ENCODE measurements around the gene TMEM92.
"Not testable (repeated sequence)": the region's sequence is repeated elsewhere in the genome, so short reads cannot be mapped to it uniquely, and the experiment has no call there.

Gene TMEM92

DNA sequence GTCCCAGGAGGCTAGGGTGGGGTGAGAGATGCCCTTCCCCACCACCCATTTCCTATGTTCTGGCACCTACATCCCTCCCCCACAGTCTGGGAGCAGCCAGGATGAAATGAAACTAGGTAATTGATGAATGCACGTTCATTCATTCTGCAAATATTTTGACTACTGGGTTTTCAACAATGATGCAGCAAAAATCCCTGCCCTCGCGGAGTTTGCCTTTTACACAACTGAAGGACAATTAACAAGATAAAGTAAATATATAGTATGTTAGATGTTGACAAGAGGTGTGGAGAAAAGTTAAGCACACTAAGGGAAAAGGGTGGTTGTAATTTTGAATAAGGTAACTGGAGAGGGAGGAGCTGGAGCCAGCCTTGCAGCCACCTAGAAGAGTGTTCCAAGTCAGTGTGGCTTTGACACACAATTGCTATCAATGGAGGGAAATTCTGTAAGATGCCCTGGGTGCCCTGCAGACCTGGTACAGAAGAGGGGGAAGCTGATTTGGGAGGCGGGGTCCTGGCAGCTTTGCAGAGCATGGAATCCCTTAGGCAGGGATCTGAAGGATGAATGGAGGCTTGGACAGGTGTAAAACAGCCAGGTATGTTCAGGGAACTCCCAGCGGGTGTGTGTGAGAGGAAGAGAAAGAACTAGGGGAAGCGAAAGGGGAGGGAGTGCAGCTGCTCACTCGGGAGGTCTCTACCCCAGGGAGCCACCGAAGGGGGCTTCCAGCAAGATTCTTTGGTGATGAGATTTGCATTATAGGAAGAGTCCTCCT lies 2.5 kb downstream of the TMEM92 start:
- DNase-seq (ENCODE audit: low spot score), result no peak

- DNase-seq (ENCODE audit: low spot score), result no peak
These were observed 3.1 kb downstream of the TMEM92 start for GRCh38 chr17:50277357-50277754.

GRCh38 chr17:50278526-50279180 lies 4.4 kb downstream of the TMEM92 start:
- no peak for DNase-seq (ENCODE audit: low spot score)

GRCh38 chr17:50279181-50279526 lies 4.9 kb downstream of the TMEM92 start:
- DNase-seq (ENCODE audit: low spot score), result peak; percentile 52

DNA sequence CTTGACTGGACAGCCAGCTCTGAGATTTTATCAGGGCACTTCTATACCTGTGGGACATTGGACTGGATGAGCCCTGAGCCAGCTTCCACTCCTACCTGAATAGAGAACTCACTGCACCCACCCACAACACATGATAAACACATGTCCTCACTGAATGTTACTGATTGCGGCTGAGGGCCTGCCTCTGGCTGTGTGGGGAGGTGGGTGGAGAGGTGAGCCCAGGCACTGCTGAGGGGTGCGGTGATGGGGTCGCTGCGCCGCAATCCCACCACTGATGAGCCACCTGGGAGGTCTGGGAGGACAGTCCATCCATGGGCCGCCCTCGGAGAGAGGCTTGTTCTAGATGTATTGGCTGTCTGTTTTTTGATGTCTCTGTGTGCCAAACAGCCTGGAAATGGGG lies 5.4 kb downstream of the TMEM92 start:
- DNase-seq (ENCODE audit: low spot score), result no peak

DNA sequence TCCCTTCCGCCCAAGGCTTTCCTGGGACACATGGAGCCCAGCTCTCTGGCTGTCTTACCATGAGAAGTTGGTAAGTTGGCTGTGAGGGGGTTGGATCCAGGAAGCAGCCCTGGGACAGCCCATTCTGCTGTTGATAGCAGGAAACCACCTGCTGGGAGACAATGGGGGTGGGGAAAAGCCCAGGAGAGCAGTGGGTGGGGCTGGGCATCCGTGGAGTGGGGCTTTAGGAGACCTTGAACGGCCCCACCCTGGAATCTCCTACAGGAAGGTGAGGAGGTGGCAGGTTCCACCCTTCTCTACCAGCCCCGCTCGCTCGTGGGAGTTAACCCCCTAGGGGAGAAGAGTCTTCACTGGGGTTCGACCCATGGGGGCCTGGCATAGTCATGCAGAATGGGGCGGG lies 5.8 kb downstream of the TMEM92 start:
- DNase-seq (ENCODE audit: low spot score), result no peak

DNA sequence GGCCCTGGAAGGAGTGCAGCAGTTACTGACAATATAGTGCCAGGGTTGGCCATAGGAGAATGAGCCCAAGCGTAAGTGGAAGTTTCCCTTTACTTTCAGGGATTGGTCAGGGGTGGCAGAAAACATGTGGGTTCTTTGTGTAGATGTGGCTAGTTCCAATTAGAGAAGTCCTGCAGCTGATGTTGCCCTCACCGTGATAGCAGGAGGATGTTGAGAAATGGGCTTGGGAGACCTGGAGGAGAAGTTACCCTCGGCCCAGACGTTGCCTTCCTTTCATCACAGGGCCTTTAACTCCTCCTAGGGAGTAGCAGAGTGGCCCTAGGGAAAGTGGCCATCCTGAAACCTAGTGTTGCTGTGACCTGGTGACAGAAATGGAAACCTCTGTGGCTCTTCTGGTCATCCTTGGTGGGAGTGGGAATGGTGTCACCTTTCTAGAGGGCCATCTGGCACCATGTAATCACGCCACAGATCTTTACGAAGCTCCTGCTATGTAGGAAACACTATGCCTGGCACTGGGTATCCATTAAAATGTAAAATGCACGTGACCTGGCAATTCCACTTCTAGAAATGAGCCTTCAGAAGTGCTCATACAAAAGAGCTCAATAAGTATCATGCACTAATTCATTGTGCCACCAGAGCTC lies 6.7 kb downstream of the TMEM92 start:
- no peak for DNase-seq (ENCODE audit: low spot score)

DNA sequence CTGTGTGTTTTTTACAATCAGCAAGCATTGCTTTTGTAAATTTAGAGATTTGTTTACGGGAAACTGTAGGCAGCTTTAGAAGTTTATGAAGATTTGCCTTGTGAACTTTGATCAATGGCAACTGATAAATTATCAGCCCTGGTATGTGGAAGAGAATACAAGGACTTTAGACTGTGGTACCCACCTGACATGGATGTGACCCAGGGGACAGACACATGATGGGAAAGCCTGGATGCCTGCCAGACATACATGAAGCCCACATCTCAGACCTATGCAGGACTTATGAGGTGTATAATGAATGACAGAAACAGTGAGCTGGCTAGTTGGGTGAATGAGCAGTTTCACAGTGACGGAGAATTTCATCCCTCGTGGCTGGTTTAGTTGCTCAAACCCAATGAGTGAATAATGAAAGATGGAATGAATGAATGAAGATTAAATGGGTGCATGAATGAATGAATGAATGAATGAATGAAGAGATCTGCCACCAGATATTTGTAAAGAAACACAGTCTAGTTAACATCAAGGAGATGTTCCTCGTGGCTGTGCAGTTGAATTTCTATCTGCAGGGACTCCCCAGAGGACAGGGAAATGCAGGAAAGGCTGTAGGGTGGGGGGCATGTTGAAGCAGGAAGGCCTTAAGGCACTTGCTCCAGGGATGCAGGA lies 7.6 kb downstream of the TMEM92 start:
- no peak for DNase-seq (ENCODE audit: low spot score)

- no peak for DNase-seq (ENCODE audit: low spot score)
These were observed 9.0 kb downstream of the TMEM92 start for GRCh38 chr17:50283246-50283645.

GRCh38 chr17:50283714-50284113 lies 9.4 kb downstream of the TMEM92 start:
- no peak for DNase-seq (ENCODE audit: low spot score)

GRCh38 chr17:50285941-50286340 lies 11.7 kb downstream of the TMEM92 start:
- no peak for DNase-seq (ENCODE audit: low spot score)

DNA sequence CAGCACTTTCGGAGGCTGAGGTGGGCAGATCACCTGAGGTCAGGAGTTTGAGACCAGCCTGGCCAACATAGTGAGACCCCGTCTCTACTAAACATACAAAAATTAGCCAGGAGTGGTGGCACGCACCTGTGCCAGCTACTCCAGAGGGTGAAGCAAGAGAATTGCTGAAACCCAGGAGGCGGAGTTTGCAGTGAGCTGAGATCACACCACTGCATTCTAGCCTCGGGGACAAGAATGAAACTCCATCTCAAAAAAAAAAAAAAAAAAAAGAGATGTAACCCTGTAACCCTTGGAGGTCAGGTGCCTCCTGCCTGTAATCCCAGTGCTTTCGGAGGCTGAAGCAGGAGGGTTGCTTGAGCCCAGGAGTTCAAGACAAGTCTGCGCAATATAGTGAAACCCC lies 13.0 kb downstream of the TMEM92 start:
- DNase-seq (ENCODE audit: low spot score), result not testable (repeated sequence)

DNA sequence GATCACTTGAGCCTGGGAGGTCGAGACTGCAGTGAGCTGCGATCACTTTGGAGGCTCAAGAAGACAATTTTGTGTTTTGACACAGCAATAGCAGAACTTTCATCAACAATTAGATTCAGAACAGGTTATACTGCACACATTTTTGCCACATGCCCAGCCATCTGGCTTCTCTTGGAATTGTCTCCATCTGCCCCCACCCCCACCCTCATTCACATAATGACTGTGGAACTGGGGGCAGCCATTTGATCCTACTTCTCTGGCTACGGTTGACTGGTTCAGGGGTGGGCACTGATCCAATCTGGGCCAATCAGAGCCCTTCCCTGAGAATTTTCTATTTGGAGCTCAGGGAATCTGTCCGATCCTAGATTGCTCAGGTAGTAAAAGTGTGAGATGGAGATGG lies 14.0 kb downstream of the TMEM92 start:
- DNase-seq (ENCODE audit: low spot score), result no peak

GRCh38 chr17:50289278-50289677 lies 15.0 kb downstream of the TMEM92 start:
- DNase-seq (ENCODE audit: low spot score), result peak; percentile 67

DNA sequence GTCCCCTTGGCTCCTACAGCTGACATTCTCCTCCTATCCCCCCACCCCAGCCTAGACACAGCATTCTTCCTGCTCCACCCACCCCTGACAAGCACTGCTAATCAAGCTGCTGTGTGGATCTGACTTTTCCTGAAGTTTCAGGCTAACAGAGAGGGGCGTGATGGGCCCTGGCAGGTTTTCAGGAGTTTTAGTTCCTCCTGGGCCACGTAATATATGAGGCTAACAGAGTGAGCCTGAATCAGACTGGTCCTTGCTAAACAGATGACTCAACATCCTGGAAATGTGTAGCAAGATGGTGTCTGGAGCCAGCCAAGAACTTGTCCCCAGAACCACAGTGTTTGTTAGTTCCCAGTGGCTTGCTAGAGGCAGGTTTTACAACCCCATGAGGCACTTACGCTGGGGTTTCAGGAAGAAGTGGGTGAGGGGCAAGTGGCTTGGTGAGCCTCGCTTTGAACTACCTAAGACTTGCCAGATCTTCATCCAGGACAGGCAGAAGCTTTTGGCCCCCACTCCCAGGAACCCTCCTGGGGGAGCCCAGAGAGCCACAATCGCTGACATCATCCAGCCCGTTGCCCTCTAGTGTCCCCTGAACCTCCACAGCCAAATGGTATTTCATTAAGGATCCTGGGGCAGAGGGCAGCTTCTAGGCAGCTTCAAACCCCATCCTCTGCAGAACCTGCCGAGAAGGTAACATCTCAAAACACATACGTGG lies 15.9 kb downstream of the TMEM92 start:
- DNase-seq (ENCODE audit: low spot score), result peak; percentile 93

- DNase-seq (ENCODE audit: low spot score), result no peak
These were observed 16.7 kb downstream of the TMEM92 start for GRCh38 chr17:50290933-50291332.

DNA sequence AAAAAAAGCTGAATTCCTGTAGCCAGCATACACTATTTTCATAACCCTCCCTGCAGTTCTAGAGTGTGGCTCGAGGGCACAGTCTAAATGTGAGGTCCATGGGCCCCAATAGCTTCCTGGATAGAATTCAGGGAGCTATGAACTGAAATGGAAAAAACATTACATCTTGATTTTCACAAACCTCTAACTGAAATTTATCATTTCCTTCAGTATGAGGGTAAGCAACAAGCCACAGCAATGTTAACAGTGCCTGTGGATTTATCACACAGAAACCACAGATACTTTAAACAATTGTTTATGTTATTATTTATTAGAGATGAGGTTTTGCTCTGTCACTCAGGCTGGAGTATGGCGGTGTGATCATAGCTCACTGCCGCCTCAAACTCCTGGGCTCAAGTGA lies 18.2 kb downstream of the TMEM92 start:
- no peak for DNase-seq (ENCODE audit: low spot score)

DNA sequence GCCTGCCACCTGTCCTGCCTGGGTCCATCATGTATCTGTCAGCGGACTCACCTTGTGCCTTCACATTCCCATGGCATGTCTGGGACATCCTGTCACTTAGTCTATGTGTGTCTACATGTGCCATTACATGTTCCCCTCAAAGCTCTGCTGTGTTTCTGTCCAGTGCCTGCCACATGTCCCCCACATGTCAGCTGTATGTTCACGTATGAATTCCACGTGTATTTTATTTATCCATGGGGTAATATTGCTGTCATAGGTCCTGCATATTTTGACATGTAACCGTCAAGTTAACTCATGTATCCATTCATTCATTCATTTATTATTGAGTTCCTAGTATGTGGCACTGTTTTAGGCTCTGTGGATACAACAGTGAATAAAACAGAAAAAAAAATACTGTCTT lies 20.8 kb downstream of the TMEM92 start:
- DNase-seq (ENCODE audit: low spot score), result no peak

- DNase-seq (ENCODE audit: low spot score), result peak; percentile 85
These were observed 23.2 kb downstream of the TMEM92 start for GRCh38 chr17:50297407-50297865.

DNA sequence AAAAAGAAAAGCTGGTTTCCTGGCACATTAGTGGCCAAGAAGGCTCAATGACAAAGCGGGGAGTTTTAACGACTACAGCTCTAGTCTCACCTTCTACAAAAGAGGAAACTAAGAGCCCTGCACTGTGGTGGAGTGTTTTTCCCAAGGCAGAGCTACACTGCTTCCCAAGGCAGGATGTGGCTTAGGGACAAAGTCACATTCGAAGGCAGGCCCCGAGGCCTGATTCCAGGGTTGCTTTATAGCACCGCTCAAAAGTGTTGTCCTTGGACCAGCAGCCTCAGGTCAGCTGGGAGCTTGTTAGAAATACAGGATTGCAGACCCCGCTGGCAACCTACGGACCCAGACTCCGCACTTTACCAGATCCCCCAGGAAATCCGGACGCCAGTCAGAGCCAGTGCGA lies 23.8 kb downstream of the TMEM92 start:
- DNase-seq (ENCODE audit: low spot score), result no peak

- no peak for DNase-seq (ENCODE audit: low spot score)
These were observed 25.5 kb downstream of the TMEM92 start for GRCh38 chr17:50299776-50300175.

DNA sequence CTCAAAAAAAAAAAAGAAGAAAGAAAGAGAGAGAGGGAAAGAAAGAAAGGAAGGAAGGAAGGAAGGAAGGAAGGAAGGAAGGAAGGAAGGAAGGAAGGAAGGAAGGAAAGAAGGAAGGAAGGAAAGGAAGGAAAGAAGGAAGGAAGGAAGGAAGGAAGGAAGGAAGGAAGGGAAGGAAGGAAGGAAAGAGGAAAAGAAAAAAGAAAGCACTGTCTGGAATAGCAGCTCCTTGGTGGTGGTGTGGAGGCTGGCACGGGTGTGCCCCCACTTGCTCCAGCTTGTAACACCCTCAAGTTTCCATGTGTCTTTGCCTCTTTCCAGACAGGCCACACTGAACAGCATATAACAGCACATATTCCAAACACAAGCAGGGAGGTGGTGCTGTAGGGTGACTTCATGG lies 26.6 kb downstream of the TMEM92 start:
- not testable (repeated sequence) for DNase-seq (ENCODE audit: low spot score)

Data from GM03348 (cell line).